ENCODE measurements around the gene KPRP. TPM values are rescaled to one million over a fixed set of nuclear protein-coding genes. Genes with fewer than 3 reads are reported as not detected.

KPRP gene
- total RNA-seq, 1 experiment from 2014 or later = not detected

GRCh38 chr1:152728986-152729385 is 28.8 kb upstream of the KPRP start:
- no peaks in the 10 kb centered on the region for H3K27me3 ChIP-seq (ENCODE audit: insufficient read depth, low read length)
- TF ChIP-seq, protein P1, sequence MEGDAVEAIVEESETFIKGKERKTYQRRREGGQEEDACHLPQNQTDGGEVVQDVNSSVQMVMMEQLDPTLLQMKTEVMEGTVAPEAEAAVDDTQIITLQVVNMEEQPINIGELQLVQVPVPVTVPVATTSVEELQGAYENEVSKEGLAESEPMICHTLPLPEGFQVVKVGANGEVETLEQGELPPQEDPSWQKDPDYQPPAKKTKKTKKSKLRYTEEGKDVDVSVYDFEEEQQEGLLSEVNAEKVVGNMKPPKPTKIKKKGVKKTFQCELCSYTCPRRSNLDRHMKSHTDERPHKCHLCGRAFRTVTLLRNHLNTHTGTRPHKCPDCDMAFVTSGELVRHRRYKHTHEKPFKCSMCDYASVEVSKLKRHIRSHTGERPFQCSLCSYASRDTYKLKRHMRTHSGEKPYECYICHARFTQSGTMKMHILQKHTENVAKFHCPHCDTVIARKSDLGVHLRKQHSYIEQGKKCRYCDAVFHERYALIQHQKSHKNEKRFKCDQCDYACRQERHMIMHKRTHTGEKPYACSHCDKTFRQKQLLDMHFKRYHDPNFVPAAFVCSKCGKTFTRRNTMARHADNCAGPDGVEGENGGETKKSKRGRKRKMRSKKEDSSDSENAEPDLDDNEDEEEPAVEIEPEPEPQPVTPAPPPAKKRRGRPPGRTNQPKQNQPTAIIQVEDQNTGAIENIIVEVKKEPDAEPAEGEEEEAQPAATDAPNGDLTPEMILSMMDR (conservative IDR thresholded peaks at IDR 0.05) = no peak
- Mint-ChIP-seq H3K4me1 (no peaks in the 10 kb centered on the region), H3K27me3 (ENCODE audit: low read depth) (peaks cover 1% of the 10 kb centered on the region), H3K27ac (no peak overlapping the region), H3K4me3 (no peak overlapping the region), H3K36me3 (ENCODE audit: insufficient read depth in 1 of 3, low read depth in 3 of 3) (peaks cover 0 to 20% (median 8%) of the 10 kb centered on the region in 3 experiments; a peak in 6 of 7 replicates), H3K9me3 (peaks cover 90 to 91% of the 10 kb centered on the region in 2 experiments)
- no peaks in the 10 kb centered on the region for H3K4me1 ChIP-seq (ENCODE audit: insufficient read depth, low read length)
- H2AFZ ChIP-seq (ENCODE audit: low read length) = no peak overlapping the region
- H3T11ph ChIP-seq (ENCODE audit: low read length) = no peak overlapping the region
- H3K27ac ChIP-seq (ENCODE audit: insufficient read length, low read depth, low read length) = no peak overlapping the region
- no peak overlapping the region for H2BK12ac ChIP-seq (ENCODE audit: insufficient read length, low read depth, low read length)
- no peaks in the 10 kb centered on the region for H3K79me1 ChIP-seq (ENCODE audit: insufficient read depth, low read depth, low read length, poor library complexity, severe bottlenecking)
- H3K4me2 ChIP-seq (ENCODE audit: insufficient read depth, insufficient read length, low read length) = no peak overlapping the region
- no peak overlapping the region for H2AK5ac ChIP-seq (ENCODE audit: insufficient read length, low read length)
- H3K9me3 ChIP-seq (ENCODE audit: control insufficient read depth, low read depth, low read length) = peaks cover 84% of the 10 kb centered on the region
- H3K56ac ChIP-seq (ENCODE audit: insufficient read length, low read depth, low read length) = no peak overlapping the region
- no peak overlapping the region for H2BK120ac ChIP-seq (ENCODE audit: low read depth, low read length, poor library complexity, severe bottlenecking)
- no peak overlapping the region for H3K14ac ChIP-seq (ENCODE audit: insufficient read depth, low read length)
- H2BK20ac ChIP-seq (ENCODE audit: low read depth, low read length, poor library complexity, severe bottlenecking) = no peak overlapping the region
- no peaks in the 10 kb centered on the region for H3K23me2 ChIP-seq (ENCODE audit: insufficient read length, low read depth, low read length, poor library complexity, severe bottlenecking)
- no peaks in the 10 kb centered on the region for H3K79me2 ChIP-seq (ENCODE audit: insufficient read depth, low read length)
- no peak overlapping the region for H3K9ac ChIP-seq (ENCODE audit: extremely low read depth, insufficient read length, low read length)
- no peak overlapping the region for H2BK15ac ChIP-seq (ENCODE audit: low read depth, low read length)
- no peak overlapping the region for H4K5ac ChIP-seq (ENCODE audit: insufficient read length, low read depth, low read length)
- H3K4ac ChIP-seq (ENCODE audit: low read depth, low read length) = no peak overlapping the region
- H3K23ac ChIP-seq (ENCODE audit: insufficient read length, low read depth, low read length) = no peak overlapping the region
- no CpG with 5 or more reads among the region's 1 CpG for WGBS (ENCODE audit: extremely low coverage, insufficient read length, low lambda C conversion rate)
- no peak overlapping the region for H2BK5ac ChIP-seq (ENCODE audit: insufficient read length, low read length)
- H3K18ac ChIP-seq (ENCODE audit: insufficient read length, low read depth, low read length) = no peak overlapping the region
- H4K8ac ChIP-seq (replicated peaks; ENCODE audit: insufficient read length, low read depth, low read length) = no peak overlapping the region
- no peaks in the 10 kb centered on the region for H4K20me1 ChIP-seq (ENCODE audit: control insufficient read depth, insufficient read depth, insufficient read length)
- no peak for DNase-seq
- H4K91ac ChIP-seq (ENCODE audit: insufficient read length, low read depth, low read length) = no peak overlapping the region
